PFSK-1 (cell line): Measurements from ENCODE around the gene RASSF7.

Experiments
- FOXP2 ChIP-seq: optimal IDR thresholded peaks from 2 replicates; pipeline ENCODE3; 2011; ENCODE audit warnings: borderline replicate concordance, control low read depth, inconsistent platforms; ENCODE audit not compliant: insufficient read depth; ENCODE audit errors: extremely low read length, extremely low read depth
- POLR2AphosphoS5 ChIP-seq: IDR thresholded peaks from 2 replicates; pipeline ENCODE4 v1.6.1; 2012; ENCODE audit warnings: low read depth, mild to moderate bottlenecking, control low read depth, low read length, moderate library complexity
- SIN3A ChIP-seq: IDR thresholded peaks from 2 replicates; pipeline ENCODE4 v1.6.1; 2012; ENCODE audit warnings: mild to moderate bottlenecking, low read length, moderate library complexity, borderline replicate concordance; ENCODE audit not compliant: insufficient read depth
- TAF1 ChIP-seq: IDR thresholded peaks from 2 replicates; pipeline ENCODE4 v1.6.1; 2012; ENCODE audit warnings: low read length, control low read depth, borderline replicate concordance; ENCODE audit not compliant: insufficient read depth
- TF ChIP-seq, protein P1 (sequence below), 2 experiments: IDR thresholded peaks; 2 replicates each; pipeline versions ENCODE4 v1.6.1 to v1.8.0; 2011 to 2012; ENCODE audit warnings: low read depth in 2 of 2, low read length in 2 of 2, control low read depth in 1 of 2, inconsistent platforms in 1 of 2, mild to moderate bottlenecking in 1 of 2, moderate library complexity in 1 of 2; ENCODE audit not compliant: insufficient read depth in 1 of 2

DNA sequence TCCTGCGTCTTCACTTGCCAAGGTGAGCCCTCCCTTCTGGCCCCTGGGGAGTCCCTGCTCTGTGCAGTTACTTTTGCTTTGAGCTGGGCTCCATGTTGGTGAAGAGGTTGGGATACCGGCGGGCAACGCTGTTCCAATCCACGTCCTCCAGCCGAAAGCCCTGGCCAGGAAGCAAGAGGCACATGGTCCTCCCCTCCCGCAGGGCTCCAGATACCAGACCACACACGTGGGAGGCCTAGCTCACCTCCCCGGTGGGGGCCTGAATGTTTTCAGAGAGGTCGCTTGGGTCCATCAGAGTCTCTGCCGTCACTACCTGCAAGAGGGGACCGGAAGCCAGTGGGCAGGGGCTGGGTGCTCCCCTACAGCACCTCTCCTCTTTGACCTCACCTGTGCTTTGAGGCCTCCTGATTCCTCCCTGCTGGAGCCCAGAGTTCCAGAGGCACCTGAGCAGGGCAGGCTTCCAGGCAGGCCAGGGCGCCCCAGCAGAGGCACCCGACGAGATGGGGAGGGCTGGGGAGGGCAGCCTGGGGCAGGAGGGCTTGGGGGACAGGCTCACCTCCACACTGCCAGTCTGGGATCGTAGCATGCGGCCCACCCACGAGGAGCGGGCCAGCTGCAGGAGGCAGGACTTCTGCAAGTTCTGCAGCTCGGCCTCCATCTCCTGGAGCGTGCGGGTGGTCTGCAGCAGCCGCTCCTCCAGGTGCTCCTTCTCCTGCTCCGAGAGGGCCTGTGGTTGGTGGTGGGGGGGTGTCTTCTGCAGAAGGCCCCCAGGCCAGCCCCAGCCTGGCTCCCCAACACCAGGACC is 3.2 kb upstream of the RASSF7 start:
- no peak for TF ChIP-seq POLR2AphosphoS5
- TF ChIP-seq TAF1, result no peak
- TF ChIP-seq, protein P1, sequence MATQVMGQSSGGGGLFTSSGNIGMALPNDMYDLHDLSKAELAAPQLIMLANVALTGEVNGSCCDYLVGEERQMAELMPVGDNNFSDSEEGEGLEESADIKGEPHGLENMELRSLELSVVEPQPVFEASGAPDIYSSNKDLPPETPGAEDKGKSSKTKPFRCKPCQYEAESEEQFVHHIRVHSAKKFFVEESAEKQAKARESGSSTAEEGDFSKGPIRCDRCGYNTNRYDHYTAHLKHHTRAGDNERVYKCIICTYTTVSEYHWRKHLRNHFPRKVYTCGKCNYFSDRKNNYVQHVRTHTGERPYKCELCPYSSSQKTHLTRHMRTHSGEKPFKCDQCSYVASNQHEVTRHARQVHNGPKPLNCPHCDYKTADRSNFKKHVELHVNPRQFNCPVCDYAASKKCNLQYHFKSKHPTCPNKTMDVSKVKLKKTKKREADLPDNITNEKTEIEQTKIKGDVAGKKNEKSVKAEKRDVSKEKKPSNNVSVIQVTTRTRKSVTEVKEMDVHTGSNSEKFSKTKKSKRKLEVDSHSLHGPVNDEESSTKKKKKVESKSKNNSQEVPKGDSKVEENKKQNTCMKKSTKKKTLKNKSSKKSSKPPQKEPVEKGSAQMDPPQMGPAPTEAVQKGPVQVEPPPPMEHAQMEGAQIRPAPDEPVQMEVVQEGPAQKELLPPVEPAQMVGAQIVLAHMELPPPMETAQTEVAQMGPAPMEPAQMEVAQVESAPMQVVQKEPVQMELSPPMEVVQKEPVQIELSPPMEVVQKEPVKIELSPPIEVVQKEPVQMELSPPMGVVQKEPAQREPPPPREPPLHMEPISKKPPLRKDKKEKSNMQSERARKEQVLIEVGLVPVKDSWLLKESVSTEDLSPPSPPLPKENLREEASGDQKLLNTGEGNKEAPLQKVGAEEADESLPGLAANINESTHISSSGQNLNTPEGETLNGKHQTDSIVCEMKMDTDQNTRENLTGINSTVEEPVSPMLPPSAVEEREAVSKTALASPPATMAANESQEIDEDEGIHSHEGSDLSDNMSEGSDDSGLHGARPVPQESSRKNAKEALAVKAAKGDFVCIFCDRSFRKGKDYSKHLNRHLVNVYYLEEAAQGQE (IDR thresholded peaks at IDR 0.05; ENCODE audit: insufficient read depth in 1 of 2, low read depth in 2 of 2, low read length in 2 of 2), result no peak
- TF ChIP-seq SIN3A, result no peak
- TF ChIP-seq FOXP2, result no peak
